Measurements from ENCODE around the gene DGKD. TPM values are rescaled to one million over a fixed set of nuclear protein-coding genes. Genes with fewer than 3 reads are reported as not detected.

Gene DGKD
- polyA plus RNA-seq, 1 experiment: 10.8 TPM

GRCh38 chr2:233487748-233488345 lies 133.6 kb downstream of the DGKD start:
- POLR2A ChIA-PET: no interaction called here
- no peaks in the 10 kb centered on the region for H3K9me3 ChIP-seq (ENCODE audit: control insufficient read depth, insufficient read depth, low read length)
- H3K27me3 ChIP-seq (ENCODE audit: control insufficient read depth, insufficient read depth, low read length): no peaks in the 10 kb centered on the region
- TF ChIP-seq CTCF (IDR thresholded peaks at IDR 0.05; ENCODE audit: low read depth, low read length): no peak
- no peak for DNase-seq (ENCODE audit: low read depth, low spot score)
- H3K4me3 ChIP-seq (ENCODE audit: low read depth, low read length): no peak overlapping the region
- H3K27ac ChIP-seq (ENCODE audit: low read depth, low read length): peak overlapping the region; percentile 60
- CTCF ChIA-PET: no interaction called here

- DNase-seq (ENCODE audit: low read depth, low spot score): no peak
- ChIA-PET POLR2A (no interaction called here), CTCF (no interaction called here)
- H3K27me3 ChIP-seq (ENCODE audit: control insufficient read depth, insufficient read depth, low read length): no peaks in the 10 kb centered on the region
- no peak overlapping the region for H3K27ac ChIP-seq (ENCODE audit: low read depth, low read length)
- TF ChIP-seq CTCF (IDR thresholded peaks at IDR 0.05; ENCODE audit: low read depth, low read length): no peak
- no peaks in the 10 kb centered on the region for H3K9me3 ChIP-seq (ENCODE audit: control insufficient read depth, insufficient read depth, low read length)
- no peak overlapping the region for H3K4me3 ChIP-seq (ENCODE audit: low read depth, low read length)
These were observed 134.8 kb downstream of the DGKD start for GRCh38 chr2:233489143-233489542.

DNA sequence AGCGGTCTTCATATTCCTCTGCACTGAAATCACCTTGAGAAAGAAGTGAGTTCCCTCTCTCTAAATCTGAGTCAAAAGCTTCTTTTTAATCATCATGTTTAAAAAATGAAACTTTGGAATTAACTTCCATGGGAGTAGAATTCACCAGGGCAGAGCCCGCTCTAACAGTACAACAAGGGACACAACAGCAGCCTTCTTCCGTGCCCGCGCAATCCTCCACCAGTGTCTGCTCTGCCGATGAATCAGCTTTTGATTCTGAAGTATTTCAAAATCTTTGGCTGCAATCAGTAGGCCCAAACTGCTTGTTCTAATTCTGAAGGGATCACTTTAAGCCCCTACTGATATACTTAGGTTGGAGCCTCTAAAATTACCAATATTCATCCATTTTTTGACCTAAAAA lies 135.4 kb downstream of the DGKD start:
- no peak for TF ChIP-seq CTCF (IDR thresholded peaks at IDR 0.05; ENCODE audit: low read depth, low read length)
- POLR2A ChIA-PET: interaction anchor here (0.7 kb wide), 1 partner anchor 10 kb away, joined by 4 read pairs; no protein-coding TSS in a partner anchor
- Histone ChIP-seq H3K27ac (ENCODE audit: low read depth, low read length) (no peak overlapping the region), H3K4me3 (ENCODE audit: low read depth, low read length) (no peak overlapping the region), H3K9me3 (ENCODE audit: control insufficient read depth, insufficient read depth, low read length) (no peaks in the 10 kb centered on the region), H3K27me3 (ENCODE audit: control insufficient read depth, insufficient read depth, low read length) (no peaks in the 10 kb centered on the region)
- CTCF ChIA-PET: no interaction called here
- DNase-seq (ENCODE audit: low read depth, low spot score): no peak

GRCh38 chr2:233490831-233491230 lies 136.5 kb downstream of the DGKD start:
- POLR2A ChIA-PET: no interaction called here
- H3K27me3 ChIP-seq (ENCODE audit: control insufficient read depth, insufficient read depth, low read length): no peaks in the 10 kb centered on the region
- no peak overlapping the region for H3K4me3 ChIP-seq (ENCODE audit: low read depth, low read length)
- DNase-seq (ENCODE audit: low read depth, low spot score): no peak
- CTCF ChIA-PET: no interaction called here
- TF ChIP-seq CTCF (IDR thresholded peaks at IDR 0.05; ENCODE audit: low read depth, low read length): no peak
- no peak overlapping the region for H3K27ac ChIP-seq (ENCODE audit: low read depth, low read length)
- no peaks in the 10 kb centered on the region for H3K9me3 ChIP-seq (ENCODE audit: control insufficient read depth, insufficient read depth, low read length)

DNA sequence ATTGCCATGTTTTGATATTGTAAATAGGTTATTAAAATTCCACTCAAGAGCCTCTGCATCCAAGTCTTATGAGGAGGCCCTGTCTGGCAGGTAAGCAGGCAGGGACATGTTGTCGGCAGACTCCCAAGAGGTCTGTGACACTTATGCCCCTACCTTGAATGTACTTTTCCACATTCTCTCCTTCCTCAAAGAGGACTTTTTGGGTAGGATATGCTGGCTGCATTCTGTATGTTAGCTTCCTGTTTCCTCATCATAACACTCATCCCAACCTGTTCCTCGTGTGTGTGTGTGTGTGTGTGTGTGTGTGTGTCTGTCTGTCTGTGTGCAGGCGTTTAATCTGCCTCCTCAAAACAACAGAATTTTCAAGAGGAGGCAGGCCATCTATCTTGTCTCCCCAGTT lies 137.0 kb downstream of the DGKD start:
- Histone ChIP-seq H3K27ac (ENCODE audit: low read depth, low read length) (no peak overlapping the region), H3K4me3 (ENCODE audit: low read depth, low read length) (no peak overlapping the region), H3K27me3 (ENCODE audit: control insufficient read depth, insufficient read depth, low read length) (no peaks in the 10 kb centered on the region), H3K9me3 (ENCODE audit: control insufficient read depth, insufficient read depth, low read length) (no peaks in the 10 kb centered on the region)
- TF ChIP-seq CTCF (IDR thresholded peaks at IDR 0.05; ENCODE audit: low read depth, low read length): no peak
- no peak for DNase-seq (ENCODE audit: low read depth, low spot score)
- ChIA-PET CTCF (no interaction called here), POLR2A (no interaction called here)

Measured in AG04450 (cell line).